Loucy (cell line): Measurements from ENCODE around the gene SLC35G1.

Experiments
- H2AFZ ChIP-seq: fragments of 200-600 bp; sonication (generic); 2 replicates; pipeline ENCODE4 v1.6.0; 2016; ENCODE audit warnings: antibody characterized with exemption, mild to moderate bottlenecking, low read length, moderate library complexity
- H3F3A ChIP-seq: fragments of 200-600 bp; 2 replicates; pipeline ENCODE4 v1.6.0; 2016; ENCODE audit warnings: antibody characterized with exemption, low read depth, mild to moderate bottlenecking
- H3K27me3 ChIP-seq: fragments of 200-600 bp; sonication (generic); 2 replicates; pipeline ENCODE4 v1.6.1; 2014; ENCODE audit warnings: low read length, mild to moderate bottlenecking; ENCODE audit not compliant: insufficient read depth, poor library complexity, severe bottlenecking
- H3K36me3 ChIP-seq: fragments of 200-600 bp; sonication (generic); 2 replicates; pipeline ENCODE4 v1.6.1; 2016; ENCODE audit warnings: low read length; ENCODE audit not compliant: insufficient read depth
- H3K4me1 ChIP-seq: fragments of 200-600 bp; sonication (generic); 2 replicates; pipeline ENCODE4 v1.5.1; 2014; ENCODE audit warnings: low read length, mild to moderate bottlenecking; ENCODE audit not compliant: insufficient read depth, poor library complexity, severe bottlenecking
- H3K4me2 ChIP-seq: fragments of 200-600 bp; sonication (generic); 2 replicates; pipeline ENCODE4 v1.6.0; 2014; ENCODE audit warnings: antibody characterized with exemption, low read length, low read depth, mild to moderate bottlenecking; ENCODE audit not compliant: poor library complexity, severe bottlenecking
- H3K4me3 ChIP-seq: fragments of 200-600 bp; sonication (generic); 2 replicates; pipeline ENCODE4 v1.5.1; 2014; ENCODE audit warnings: low read length, mild to moderate bottlenecking, mixed read lengths; ENCODE audit not compliant: poor library complexity, severe bottlenecking
- H3K79me2 ChIP-seq: fragments of 200-600 bp; sonication (generic); 2 replicates; pipeline ENCODE4 v1.6.1; 2014; ENCODE audit warnings: low read length; ENCODE audit not compliant: insufficient read depth
- H3K9ac ChIP-seq: fragments of 200-600 bp; sonication (generic); 2 replicates; pipeline ENCODE4 v1.6.0; 2014; ENCODE audit warnings: mild to moderate bottlenecking, low read depth, low read length, moderate library complexity; ENCODE audit not compliant: poor library complexity, severe bottlenecking
- H3K9me2 ChIP-seq: fragments of 200-600 bp; sonication (generic); replicated peaks from 2 replicates; pipeline ENCODE4 v1.6.1; 2016; ENCODE audit warnings: low read depth, low read length, mixed read lengths
- H3K9me3 ChIP-seq: fragments of 200-600 bp; sonication (generic); 2 replicates; pipeline ENCODE4 v1.6.1; 2014; ENCODE audit warnings: mild to moderate bottlenecking, antibody characterized with exemption, low read length, low read depth; ENCODE audit not compliant: insufficient read depth
- H4K20me1 ChIP-seq: fragments of 200-600 bp; sonication (generic); 2 replicates; pipeline ENCODE4 v1.6.0; 2014; ENCODE audit warnings: antibody characterized with exemption, low read length, mild to moderate bottlenecking; ENCODE audit not compliant: insufficient read depth, poor library complexity, severe bottlenecking
- EZH2phosphoT487 ChIP-seq: fragments of 200-600 bp; IDR thresholded peaks from 2 replicates; pipeline ENCODE4 v1.6.1; 2018; ENCODE audit warnings: antibody characterized with exemption, mild to moderate bottlenecking, moderate library complexity, borderline replicate concordance
- TF ChIP-seq, protein P1 (sequence below): fragments of 200-600 bp; sonication (generic); conservative IDR thresholded peaks from 2 replicates; pipeline ENCODE4 v1.5.1; 2014; ENCODE audit warnings: mild to moderate bottlenecking, antibody characterized with exemption, low read length

The SLC35G1 gene

DNA sequence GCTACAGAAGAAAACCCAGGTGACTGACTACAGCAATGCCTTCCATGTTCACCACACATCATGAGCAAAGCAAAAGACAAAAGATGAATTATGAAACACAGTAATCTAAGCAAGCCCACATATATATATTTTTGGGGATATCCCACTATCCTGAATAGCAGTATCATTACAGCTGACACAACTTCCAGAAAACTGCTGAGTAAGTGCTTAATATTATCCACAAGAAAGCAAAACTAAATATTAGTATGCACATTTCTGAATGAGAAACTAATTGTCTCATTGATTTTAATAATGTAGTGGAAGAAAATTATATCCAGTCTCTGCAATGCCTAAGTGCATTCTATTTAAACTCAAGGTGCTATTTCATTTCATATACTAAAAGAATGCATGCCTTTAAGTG is 14.5 kb upstream of the SLC35G1 start:
- no peak overlapping the region for H3K9ac ChIP-seq
- no peaks in the 10 kb centered on the region for H3K79me2 ChIP-seq
- H4K20me1 ChIP-seq = no peaks in the 10 kb centered on the region
- no peaks in the 10 kb centered on the region for H3K9me2 ChIP-seq
- no peak for TF ChIP-seq EZH2phosphoT487
- TF ChIP-seq, protein P1, sequence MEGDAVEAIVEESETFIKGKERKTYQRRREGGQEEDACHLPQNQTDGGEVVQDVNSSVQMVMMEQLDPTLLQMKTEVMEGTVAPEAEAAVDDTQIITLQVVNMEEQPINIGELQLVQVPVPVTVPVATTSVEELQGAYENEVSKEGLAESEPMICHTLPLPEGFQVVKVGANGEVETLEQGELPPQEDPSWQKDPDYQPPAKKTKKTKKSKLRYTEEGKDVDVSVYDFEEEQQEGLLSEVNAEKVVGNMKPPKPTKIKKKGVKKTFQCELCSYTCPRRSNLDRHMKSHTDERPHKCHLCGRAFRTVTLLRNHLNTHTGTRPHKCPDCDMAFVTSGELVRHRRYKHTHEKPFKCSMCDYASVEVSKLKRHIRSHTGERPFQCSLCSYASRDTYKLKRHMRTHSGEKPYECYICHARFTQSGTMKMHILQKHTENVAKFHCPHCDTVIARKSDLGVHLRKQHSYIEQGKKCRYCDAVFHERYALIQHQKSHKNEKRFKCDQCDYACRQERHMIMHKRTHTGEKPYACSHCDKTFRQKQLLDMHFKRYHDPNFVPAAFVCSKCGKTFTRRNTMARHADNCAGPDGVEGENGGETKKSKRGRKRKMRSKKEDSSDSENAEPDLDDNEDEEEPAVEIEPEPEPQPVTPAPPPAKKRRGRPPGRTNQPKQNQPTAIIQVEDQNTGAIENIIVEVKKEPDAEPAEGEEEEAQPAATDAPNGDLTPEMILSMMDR = no peak
- H3K4me2 ChIP-seq = no peak overlapping the region
- no peak overlapping the region for H3K4me3 ChIP-seq
- no peak overlapping the region for H2AFZ ChIP-seq
- H3F3A ChIP-seq = no peaks in the 10 kb centered on the region
- no peaks in the 10 kb centered on the region for H3K27me3 ChIP-seq
- no peaks in the 10 kb centered on the region for H3K9me3 ChIP-seq
- no peaks in the 10 kb centered on the region for H3K4me1 ChIP-seq
- H3K36me3 ChIP-seq = no peaks in the 10 kb centered on the region

DNA sequence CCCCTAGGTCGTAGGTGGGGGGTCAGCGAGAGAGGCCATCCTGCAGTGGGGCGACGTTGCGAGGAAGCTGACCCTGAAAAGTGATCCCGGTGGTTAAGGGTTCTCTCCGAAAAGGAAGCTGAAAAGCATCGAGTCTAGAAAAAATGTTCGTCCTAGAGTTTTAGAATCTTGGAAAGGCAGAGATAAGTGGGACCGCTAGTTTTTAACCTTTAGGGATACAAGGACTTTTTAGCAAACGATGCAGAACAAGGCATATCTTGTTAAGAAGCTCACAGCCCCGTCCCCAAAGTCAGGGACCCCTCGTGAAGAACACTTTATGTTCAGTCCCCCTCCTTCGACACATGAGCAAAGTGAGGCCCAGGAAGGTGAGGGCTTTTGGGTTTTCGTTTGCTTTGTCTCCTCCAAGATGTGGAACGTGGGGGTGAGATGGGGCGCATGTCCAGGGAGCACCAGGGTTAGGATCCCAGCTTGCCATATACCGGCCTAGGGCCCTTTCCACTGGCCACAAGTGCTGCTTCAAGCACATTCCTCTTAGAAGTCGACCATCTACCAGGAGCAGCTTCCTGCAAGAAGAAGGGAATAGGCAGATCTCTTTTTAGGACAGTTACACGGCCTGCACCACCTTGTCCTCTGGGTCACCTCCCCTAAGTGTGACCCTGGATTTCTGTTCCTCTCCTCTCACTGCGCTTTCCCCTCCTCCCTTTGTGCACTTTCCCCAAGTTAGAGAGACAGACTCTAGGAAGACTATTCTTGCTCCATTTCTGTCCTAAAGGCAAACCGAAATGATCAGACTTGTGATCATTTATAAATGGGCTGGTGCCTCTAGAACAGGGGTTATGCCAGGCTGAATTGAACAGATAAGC is 969 bp downstream of the SLC35G1 start:
- H3K79me2 ChIP-seq = no peaks in the 10 kb centered on the region
- no peaks in the 10 kb centered on the region for H3K9me2 ChIP-seq
- no peak overlapping the region for H2AFZ ChIP-seq
- H3F3A ChIP-seq = no peaks in the 10 kb centered on the region
- H3K27me3 ChIP-seq = no peaks in the 10 kb centered on the region
- H3K9me3 ChIP-seq = no peaks in the 10 kb centered on the region
- no peaks in the 10 kb centered on the region for H4K20me1 ChIP-seq
- TF ChIP-seq, protein P1 = no peak
- TF ChIP-seq EZH2phosphoT487 = no peak
- no peaks in the 10 kb centered on the region for H3K4me1 ChIP-seq
- no peak overlapping the region for H3K9ac ChIP-seq
- H3K4me3 ChIP-seq = no peak overlapping the region
- H3K36me3 ChIP-seq = no peaks in the 10 kb centered on the region
- H3K4me2 ChIP-seq = no peak overlapping the region

DNA sequence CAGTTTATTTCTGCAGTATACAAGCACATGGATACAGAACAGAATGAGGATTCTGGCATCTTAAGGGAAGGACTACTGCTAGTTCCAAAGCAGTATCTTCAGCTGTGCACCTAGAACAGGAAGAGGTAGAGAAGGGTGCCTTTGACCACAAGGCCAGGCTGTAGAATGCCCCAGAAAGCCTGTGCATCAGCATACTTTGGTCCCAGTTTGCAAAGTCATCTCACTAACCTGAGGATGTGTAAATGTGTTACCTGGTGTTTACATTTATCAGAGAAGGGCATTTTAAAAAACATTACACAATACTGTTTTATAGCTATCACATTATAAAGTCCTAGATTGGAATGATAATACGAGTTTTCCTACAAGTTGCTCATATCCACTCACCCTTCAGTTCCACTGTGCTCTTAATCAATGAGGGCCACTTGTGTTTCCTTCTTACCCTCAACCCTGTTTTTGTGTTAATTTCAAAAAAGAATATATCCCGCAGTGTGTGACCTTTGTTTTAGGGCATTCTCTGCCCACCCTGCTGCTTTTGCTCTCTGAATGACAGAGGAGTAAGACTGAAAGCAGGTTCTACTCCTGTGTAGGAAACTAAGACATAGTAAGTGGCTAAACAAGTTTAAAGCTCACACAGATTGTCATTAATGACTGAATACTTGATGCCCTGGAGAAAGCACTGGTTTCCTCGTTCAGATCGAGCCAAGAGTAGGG is 3.4 kb downstream of the SLC35G1 start:
- H3K4me2 ChIP-seq = no peak overlapping the region

More for the DNA sequence above, 3.4 kb downstream of the SLC35G1 start:
- no peak for TF ChIP-seq EZH2phosphoT487
- H2AFZ ChIP-seq = no peak overlapping the region
- H3K79me2 ChIP-seq = no peaks in the 10 kb centered on the region
- no peaks in the 10 kb centered on the region for H3F3A ChIP-seq
- no peaks in the 10 kb centered on the region for H3K9me3 ChIP-seq
- H3K9ac ChIP-seq = no peak overlapping the region
- H4K20me1 ChIP-seq = no peaks in the 10 kb centered on the region
- H3K4me1 ChIP-seq = no peaks in the 10 kb centered on the region
- no peaks in the 10 kb centered on the region for H3K36me3 ChIP-seq
- peaks cover 3% of the 10 kb centered on the region; the same call in 1 of the 2 replicates for H3K9me2 ChIP-seq
- H3K27me3 ChIP-seq = no peaks in the 10 kb centered on the region
- no peak overlapping the region for H3K4me3 ChIP-seq
